Hepatic stellate cell (primary cell): ENCODE data around the gene ZNF746.

Source experiments
- DNase-seq: peaks from one replicate; pipeline ENCODE4 v3.0.0; 2011; ENCODE audit warnings: low spot score

ZNF746 gene

DNA sequence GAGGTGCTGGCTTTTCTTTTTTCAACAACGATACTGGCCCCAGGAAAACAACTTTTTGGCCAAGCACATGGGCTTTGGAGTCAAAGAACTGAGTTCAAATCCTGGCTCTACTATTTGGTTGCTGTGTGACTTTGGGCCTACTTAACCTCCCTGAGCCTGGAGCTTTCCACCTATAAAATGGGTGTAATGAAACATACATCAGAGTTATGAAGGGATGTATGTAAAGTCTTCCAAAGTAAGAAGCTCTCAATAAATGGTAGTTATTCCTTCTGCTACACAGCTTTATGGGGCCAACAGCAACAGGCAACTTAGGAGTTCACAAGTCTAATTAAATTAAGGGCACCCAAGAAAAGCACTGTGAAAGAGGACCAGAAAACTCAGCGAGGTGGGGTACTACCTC is 69.7 kb downstream of the ZNF746 start:
- no peak for DNase-seq

DNA sequence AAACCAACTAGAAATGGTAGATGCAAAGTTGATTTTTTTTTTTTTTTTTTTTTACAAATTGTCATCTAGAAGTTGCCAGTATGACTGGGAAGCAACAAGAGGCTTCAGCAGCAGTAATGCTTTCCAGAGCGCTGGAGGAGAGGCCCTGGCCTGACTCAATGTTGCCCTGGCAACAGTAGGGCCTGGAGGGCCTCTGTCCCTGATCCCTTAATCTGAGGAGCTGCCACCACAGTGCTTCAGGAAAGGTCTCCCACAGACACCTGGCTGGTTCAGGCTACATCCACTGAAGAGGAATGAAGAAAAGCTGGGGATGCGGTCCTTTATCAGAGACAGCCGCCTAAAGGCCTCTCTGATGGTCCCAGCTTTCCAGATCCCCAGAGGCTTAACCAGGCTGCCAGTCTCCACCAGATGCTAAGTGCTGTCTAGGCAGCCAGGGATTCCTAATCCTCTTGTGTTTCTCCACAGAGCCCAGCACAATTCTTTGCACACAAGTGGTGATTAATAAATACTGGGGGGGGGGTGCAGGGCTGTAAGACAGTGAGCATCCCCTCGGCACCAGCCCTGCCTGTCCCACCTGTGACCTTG is 70.4 kb downstream of the ZNF746 start:
- no peak for DNase-seq

DNA sequence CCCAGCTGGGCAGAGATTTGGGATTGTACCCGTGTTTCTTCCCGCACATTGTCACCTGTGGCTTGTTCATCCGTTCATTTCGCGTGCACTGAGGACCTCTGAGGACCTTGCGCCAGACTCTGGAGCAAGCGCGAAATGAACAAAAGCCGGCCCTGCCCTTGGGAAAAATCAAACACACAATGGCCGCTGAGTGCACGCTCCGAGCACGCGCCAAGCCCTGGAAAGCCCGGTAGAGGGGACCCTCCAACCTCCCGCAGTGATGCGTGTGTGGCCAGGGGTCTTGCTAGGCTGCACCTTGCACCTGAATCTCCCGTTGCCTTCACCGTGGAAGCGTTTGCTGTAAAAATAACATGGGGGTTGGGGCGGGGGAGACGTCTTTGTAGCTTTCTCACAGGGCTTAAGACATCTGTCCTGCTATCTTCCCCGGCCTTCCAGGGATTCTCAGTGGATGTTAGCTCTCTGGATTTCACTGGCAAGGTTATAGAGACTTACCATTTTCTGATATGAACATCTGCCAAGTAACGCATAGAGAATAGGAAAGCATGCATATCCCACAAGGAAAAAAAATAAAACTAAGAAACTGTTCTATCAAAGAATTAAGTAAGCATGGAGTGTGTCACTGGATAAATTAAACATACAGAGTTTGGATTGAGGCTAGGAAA is 74.0 kb downstream of the ZNF746 start:
- DNase-seq = no peak

DNA sequence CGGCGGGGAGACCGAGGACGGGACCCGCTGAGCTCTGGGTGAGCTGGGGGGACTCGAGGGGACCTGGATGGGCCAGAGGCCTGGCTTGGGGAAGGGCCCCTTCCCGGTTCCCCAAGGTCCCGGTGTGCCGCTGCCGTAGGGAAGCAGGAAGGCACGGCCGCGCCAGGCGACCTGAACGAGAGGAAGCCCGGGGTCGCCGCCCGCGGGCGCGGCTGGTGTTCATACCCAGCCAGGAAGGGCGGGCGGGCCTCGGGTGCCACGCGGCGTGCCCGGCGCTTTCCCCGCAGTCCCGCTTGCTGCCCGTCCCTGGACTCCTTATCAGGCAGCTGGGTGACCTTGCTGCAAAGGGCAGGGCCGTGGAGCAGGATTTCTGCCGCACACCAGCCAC is 74.7 kb downstream of the ZNF746 start:
- DNase-seq = no peak
